ENCODE data around the gene COG4.

DNA sequence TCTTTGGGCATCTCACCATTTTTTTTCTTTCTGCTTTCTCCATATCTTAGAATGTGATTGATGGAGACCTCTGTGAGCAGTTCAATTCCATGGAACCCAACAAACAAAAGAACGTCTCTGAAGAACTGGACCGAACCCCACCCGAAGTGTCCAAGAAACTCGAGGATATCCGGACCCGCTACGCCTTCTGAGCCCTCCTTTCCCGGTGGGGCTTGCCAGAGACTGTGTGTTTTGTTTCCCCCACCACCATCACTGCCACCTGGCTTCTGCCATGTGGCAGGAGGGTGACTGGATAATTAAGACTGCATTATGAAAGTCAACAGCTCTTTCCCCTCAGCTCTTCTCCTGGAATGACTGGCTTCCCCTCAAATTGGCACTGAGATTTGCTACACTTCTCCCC, 48.3 kb upstream of the COG4 start:
- no peak for TF ChIP-seq POLR2A (IDR thresholded peaks at IDR 0.05; ENCODE audit: extremely low read depth, insufficient read length)
- TF ChIP-seq, protein P1, sequence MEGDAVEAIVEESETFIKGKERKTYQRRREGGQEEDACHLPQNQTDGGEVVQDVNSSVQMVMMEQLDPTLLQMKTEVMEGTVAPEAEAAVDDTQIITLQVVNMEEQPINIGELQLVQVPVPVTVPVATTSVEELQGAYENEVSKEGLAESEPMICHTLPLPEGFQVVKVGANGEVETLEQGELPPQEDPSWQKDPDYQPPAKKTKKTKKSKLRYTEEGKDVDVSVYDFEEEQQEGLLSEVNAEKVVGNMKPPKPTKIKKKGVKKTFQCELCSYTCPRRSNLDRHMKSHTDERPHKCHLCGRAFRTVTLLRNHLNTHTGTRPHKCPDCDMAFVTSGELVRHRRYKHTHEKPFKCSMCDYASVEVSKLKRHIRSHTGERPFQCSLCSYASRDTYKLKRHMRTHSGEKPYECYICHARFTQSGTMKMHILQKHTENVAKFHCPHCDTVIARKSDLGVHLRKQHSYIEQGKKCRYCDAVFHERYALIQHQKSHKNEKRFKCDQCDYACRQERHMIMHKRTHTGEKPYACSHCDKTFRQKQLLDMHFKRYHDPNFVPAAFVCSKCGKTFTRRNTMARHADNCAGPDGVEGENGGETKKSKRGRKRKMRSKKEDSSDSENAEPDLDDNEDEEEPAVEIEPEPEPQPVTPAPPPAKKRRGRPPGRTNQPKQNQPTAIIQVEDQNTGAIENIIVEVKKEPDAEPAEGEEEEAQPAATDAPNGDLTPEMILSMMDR (IDR thresholded peaks at IDR 0.05; ENCODE audit: low read depth, low read length): no peak

Data from NB4 (cell line).